Measurements from ENCODE around the gene ARHGAP26. TPM values are rescaled to one million over a fixed set of nuclear protein-coding genes. Genes with fewer than 3 reads are reported as not detected.
A peak's percentile ranks its signal among the peaks of the same experiment; 100 is the strongest.

ARHGAP26 gene
- polyA plus RNA-seq, 4 donors, result 10.4 to 12.2 (median 11.0) TPM

DNA sequence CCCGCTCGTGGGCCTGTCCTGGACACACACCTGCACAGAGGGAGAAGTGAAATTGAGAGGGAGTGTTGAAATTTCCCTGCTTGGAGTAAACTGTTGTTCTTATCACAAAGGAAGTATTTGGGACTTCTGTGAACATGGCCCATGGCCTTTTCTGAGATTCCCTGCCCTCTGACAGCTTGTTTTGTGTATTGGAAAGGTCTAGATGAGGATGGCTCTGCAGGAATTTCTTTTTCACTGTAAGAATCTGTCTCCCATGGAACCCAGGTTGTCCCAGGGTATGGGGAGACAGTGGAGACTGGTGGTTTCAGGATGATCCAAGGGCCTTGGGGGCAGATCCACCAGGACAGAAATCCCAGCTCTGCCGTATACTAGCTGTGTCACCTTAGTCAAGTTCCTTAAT, 121.8 kb downstream of the ARHGAP26 start:
- no peak for DNase-seq (ENCODE audit: low read depth in 4 of 4, low spot score in 3 of 4)

- no peak for DNase-seq (ENCODE audit: low read depth in 4 of 4, low spot score in 3 of 4)
Measured at GRCh38 chr5:142894315-142894714, 124.1 kb downstream of the ARHGAP26 start.

DNA sequence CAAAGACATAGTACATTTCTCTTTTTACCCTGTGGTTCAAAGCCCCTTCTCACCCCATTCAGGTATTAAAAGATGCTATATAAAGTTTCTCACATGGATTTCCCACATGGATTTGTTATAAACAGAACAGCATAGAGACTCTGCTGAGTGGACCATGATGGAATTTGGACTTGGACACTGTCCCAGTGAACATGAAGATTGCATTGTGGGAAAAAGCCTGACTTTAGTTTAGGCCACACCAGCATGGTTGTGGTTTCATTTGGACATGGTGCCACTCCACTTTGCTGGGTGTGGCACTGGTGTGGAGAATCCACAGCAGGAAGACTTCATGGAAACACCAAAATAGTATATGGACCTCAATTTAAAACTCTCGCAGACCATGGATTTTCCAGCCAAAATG, 124.6 kb downstream of the ARHGAP26 start:
- no peak for DNase-seq (ENCODE audit: low read depth in 4 of 4, low spot score in 3 of 4)

GRCh38 chr5:142896325-142897007, 126.3 kb downstream of the ARHGAP26 start:
- DNase-seq (ENCODE audit: low read depth in 4 of 4, low spot score in 3 of 4), result no peak

DNA sequence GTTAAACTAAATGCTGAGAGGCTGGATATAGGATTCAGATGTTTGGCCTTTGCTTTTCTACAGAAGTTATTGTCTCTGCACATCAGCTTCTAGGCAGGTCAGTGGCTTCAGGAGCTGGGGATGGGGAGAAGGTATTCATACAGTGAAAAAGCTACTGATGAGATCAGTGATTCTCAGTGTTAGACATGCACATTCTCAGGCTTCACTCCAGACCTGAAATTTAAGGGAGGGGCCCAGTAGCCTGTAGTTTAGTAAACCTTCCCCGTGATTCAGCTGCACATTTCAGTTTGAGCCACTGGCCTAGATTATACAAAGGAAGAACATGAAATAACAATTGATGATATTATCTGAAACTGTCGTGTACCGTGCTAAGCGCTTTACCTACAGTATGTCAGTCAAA, 127.2 kb downstream of the ARHGAP26 start:
- no peak for DNase-seq (ENCODE audit: low read depth in 4 of 4, low spot score in 3 of 4)

- no peak for DNase-seq (ENCODE audit: low read depth in 4 of 4, low spot score in 3 of 4)
Measured at GRCh38 chr5:142900927-142901326, 130.8 kb downstream of the ARHGAP26 start.

- peak in 1 of 4 donors; percentile 39 for DNase-seq (ENCODE audit: low read depth in 4 of 4, low spot score in 3 of 4)
Measured at GRCh38 chr5:142901476-142902185, 131.5 kb downstream of the ARHGAP26 start.

- DNase-seq (ENCODE audit: low read depth in 4 of 4, low spot score in 3 of 4), result no peak
Measured at GRCh38 chr5:142902186-142902965, 132.2 kb downstream of the ARHGAP26 start.

DNA sequence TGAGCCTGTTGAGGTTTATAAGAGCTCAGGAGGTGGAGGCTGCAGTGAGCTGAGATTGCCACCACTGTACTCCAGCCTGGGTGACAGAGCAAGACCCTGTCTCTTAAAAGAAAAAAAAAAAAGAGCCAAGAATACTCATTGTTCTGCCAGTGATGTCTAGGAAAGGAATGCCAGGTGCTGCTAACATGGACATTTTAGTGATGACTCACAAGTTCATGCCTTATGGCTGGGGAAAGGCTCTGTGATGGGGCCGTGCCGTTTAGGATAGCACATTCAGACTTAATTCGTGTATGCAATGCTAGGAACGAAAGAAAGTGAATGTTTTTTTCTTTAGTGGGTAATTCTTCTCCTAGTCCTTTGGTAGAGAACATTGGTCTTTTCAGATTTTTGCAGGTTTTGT, 134.2 kb downstream of the ARHGAP26 start:
- DNase-seq (ENCODE audit: low read depth in 4 of 4, low spot score in 3 of 4), result no peak

GRCh38 chr5:142905348-142905747, 135.2 kb downstream of the ARHGAP26 start:
- no peak for DNase-seq (ENCODE audit: low read depth in 4 of 4, low spot score in 3 of 4)

DNA sequence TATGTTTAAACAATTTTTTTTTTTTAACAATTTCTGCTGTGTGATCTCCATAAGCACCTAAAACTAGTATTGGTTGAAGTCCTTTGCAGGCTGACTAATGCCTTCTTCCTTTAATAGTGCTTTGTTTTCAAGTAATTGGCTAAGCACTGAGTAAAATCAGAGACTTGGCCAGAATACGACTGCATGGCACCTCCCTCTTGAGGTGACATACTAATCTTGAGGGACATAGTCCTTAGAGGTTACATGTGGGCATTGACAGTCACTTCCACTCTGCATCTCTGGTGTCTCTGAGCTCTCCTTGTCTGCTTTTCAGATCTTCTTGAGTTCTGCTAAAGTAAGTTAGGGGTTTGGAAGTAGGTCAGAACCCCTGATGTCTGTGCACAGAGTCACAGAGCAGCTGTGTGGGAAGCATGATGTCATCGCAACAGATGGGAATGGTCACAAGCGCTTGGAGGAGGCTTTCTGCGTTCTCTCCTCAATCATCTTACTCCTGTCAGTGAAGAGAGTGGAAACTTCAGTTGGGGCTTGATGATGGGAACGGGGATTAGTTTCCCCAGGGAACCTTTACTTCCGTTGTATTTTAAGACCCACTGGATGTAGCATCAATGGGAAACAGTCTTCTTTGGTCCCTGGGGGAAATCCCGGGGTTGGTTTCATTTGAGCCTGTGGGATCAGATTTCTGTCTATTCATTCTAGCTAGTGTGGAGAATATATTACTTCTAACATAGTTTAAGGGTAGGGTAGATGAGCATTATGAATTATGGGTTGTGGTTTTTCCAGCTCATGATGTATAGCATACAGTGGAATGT, 136.9 kb downstream of the ARHGAP26 start:
- DNase-seq (ENCODE audit: low read depth in 4 of 4, low spot score in 3 of 4), result no peak

GRCh38 chr5:142908659-142909058, 138.5 kb downstream of the ARHGAP26 start:
- no peak for DNase-seq (ENCODE audit: low read depth in 4 of 4, low spot score in 3 of 4)

GRCh38 chr5:142910128-142910527, 140.0 kb downstream of the ARHGAP26 start:
- no peak for DNase-seq (ENCODE audit: low read depth in 4 of 4, low spot score in 3 of 4)

DNA sequence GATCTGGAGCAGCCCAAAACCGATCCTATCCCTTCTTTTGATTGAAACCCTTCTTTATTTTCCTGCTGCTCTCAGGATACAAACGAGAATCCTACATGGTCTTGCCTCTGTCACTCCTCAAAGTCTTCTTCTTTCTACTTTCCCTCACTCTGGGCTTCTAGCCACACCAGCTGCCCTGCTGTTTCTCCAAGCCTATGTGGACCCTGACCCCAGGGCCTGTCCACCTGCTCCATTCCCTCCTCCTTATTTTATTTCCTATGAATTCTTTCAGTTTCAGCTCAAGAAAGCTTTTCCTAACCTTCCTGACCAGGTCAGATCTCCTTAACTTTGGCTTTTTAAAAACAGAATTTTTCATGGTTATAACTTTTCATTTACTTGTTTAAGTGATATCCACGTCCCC, 141.0 kb downstream of the ARHGAP26 start:
- no peak for DNase-seq (ENCODE audit: low read depth in 4 of 4, low spot score in 3 of 4)

DNA sequence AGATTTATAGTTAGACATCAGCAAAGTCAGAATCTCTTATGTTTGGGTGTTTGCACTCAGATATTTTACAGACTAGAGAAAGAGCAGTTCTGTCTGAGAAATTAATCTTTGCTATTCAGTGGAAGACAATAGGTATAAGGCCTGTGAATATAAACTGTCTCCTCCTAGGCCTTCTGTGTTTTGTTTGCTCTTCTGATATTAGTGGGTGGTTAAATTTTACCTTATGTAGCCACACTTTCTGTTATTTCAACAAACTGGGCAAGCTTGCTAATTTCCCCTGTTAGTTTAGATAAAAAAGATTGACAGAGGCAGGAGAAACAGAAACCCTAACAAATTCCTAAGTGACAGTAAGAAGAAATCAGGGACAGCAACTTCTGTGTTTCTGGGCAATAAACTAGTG, 141.6 kb downstream of the ARHGAP26 start:
- no peak for DNase-seq (ENCODE audit: low read depth in 4 of 4, low spot score in 3 of 4)

- no peak for DNase-seq (ENCODE audit: low read depth in 4 of 4, low spot score in 3 of 4)
Measured at GRCh38 chr5:142913728-142914338, 143.7 kb downstream of the ARHGAP26 start.

DNA sequence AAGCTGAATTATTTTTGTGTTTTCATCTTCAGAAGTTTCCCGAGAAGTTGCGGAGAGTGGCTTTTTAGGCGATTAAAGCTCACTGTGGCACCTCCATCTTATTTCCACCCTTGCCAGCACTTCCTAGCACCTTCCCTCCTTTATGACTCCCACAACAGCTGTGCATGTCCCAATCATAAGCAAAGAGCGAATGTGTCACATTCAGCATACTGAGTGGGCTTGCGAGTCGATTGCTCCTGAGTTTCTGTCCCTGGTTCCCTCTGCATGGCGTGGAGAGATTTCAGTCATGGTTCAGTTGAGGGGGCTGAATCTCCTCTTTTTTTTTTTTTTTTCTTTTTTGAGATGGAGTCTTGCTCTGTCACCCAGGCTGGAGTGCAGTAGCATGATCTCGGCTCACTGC, 144.9 kb downstream of the ARHGAP26 start:
- no peak for DNase-seq (ENCODE audit: low read depth in 4 of 4, low spot score in 3 of 4)

- DNase-seq (ENCODE audit: low read depth in 4 of 4, low spot score in 3 of 4), result no peak
Measured at GRCh38 chr5:142915813-142916424, 145.7 kb downstream of the ARHGAP26 start.

GRCh38 chr5:142918959-142919635, 148.9 kb downstream of the ARHGAP26 start:
- DNase-seq (ENCODE audit: low read depth in 4 of 4, low spot score in 3 of 4), result no peak
